ENCODE results near the gene KRTAP12-4.
A peak's percentile ranks its signal among the peaks of the same experiment; 100 is the strongest.
"Not testable (repeated sequence)": the region's sequence is repeated elsewhere in the genome, so short reads cannot be mapped to it uniquely, and the experiment has no call there.

KRTAP12-4 gene

DNA sequence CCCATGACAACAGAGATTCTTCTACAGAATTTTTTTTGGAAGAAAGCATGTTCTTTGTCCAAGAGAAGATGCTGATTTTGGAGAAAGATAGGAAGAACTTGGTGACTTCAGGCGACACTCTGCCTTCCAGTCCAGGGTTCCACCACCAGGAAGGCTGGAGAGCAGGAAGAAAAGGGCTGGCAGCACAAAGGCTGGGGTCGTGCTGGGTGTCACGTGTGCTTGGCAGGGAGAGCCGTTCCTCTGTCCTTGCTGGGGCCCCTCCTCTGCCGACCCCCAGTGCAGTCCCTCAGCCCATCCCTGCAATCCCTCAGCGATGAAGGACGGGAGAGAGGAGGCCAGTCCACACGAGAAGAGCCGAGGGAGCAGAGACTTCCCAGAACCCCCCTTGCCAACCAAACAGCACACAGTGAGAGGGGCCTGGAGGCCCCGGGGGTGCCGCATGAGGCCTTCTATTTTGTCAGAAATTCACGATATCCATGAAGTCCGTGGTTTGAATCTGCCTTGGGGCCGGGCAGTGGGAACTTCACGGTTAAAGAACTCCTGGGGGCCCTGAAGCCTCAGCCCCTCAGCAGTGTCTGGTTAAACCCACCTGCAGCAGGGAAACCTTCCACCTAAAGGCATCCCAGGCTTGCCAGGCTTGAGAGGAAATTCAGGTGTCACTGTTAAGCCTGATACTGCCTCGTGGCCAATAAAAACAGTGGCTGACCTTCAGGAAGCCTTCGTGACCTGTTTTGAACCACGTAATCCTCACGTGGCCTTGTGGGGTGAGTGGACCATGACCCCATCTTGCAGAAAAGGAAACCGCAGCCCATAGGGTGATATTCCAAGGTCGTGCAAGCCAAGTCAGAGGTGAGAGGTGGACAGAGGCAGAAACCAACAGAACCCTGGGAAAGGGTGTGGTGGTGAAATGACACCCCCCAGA is 45.9 kb upstream of the KRTAP12-4 start:
- DNase-seq (ENCODE audit: low read depth): no peak
- TF ChIP-seq, protein P1, sequence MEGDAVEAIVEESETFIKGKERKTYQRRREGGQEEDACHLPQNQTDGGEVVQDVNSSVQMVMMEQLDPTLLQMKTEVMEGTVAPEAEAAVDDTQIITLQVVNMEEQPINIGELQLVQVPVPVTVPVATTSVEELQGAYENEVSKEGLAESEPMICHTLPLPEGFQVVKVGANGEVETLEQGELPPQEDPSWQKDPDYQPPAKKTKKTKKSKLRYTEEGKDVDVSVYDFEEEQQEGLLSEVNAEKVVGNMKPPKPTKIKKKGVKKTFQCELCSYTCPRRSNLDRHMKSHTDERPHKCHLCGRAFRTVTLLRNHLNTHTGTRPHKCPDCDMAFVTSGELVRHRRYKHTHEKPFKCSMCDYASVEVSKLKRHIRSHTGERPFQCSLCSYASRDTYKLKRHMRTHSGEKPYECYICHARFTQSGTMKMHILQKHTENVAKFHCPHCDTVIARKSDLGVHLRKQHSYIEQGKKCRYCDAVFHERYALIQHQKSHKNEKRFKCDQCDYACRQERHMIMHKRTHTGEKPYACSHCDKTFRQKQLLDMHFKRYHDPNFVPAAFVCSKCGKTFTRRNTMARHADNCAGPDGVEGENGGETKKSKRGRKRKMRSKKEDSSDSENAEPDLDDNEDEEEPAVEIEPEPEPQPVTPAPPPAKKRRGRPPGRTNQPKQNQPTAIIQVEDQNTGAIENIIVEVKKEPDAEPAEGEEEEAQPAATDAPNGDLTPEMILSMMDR (conservative IDR thresholded peaks at IDR 0.05; ENCODE audit: low read depth, low read length): no peak
- no peak overlapping the region for H3K4me3 ChIP-seq (ENCODE audit: low read depth, low read length)

DNA sequence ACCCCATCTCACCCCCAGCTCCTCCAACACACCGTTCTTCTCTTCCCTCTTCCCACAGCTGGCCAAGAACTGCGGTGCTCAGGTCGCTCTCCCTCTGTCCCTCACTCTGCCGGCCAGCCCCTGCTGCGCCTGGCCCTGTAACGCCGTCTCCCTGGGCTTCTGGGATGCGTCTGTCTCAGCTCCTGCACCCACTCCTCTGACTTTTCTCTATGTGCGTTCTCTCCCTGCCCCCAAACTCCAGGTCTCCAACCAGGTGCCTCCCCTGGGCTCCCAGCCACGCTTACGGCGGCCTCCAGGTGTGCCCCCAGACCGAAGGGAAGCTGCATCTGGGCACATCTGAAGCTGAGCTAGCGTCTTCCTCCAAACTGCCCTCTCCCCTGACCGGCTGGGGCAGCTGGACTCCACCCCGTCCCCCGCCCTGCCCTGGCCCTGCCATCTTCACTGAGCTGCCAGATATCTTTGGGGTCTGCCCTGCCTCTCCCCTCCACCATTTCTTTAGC is 45.1 kb upstream of the KRTAP12-4 start:
- no peak for DNase-seq (ENCODE audit: low read depth)
- TF ChIP-seq, protein P1 (conservative IDR thresholded peaks at IDR 0.05; ENCODE audit: low read depth, low read length): no peak

DNA sequence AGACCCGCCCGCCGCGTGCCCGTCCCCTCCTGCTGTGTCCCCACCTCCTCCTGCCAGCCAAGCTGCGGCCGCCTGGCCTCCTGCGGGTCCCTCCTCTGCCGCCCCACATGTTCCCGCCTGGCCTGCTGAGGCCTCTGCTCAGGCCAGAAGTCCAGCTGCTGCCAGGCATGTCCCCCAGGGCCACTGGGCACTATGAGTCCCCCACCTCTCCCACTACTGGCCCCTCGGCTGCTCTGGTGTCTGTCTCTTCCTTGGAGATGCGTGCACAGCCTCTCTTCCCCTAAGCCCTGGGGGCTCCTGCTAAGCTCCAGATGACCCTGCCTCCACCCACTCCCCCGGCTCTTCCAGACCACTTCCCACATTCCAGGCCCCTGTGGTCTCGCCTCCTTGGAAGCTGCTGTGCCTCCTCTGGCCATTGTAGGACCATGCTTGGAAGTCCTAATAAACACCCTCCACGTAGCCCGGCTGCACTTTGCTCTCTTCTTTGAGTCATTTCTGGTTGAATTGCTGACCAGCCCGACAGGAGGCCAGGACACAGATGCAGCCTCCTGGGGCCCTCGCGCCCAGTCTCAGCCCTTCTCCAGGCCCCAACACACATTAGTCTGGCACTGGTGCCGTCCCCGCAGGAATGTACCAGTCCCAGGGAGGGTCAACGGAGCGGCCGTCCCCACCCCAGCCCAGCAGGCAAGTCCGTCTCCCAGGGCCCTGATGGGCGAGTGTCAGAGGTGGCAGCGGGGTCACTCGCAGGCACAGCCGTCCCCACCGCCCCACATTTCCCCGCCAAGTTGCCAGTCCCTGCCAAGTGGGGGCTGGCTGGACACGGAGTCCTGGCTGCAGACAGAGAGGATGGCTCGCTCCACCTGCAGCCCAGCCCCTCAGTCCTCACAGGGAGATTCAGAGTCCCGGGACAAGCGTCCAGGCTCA is 43.6 kb upstream of the KRTAP12-4 start:
- H3K4me3 ChIP-seq (ENCODE audit: low read depth, low read length): no peak overlapping the region
- peak; percentile 9 for DNase-seq (ENCODE audit: low read depth)
- TF ChIP-seq, protein P1 (conservative IDR thresholded peaks at IDR 0.05; ENCODE audit: low read depth, low read length): no peak

More for the DNA sequence above, 45.1 kb upstream of the KRTAP12-4 start:
- no peak overlapping the region for H3K4me3 ChIP-seq (ENCODE audit: low read depth, low read length)

DNA sequence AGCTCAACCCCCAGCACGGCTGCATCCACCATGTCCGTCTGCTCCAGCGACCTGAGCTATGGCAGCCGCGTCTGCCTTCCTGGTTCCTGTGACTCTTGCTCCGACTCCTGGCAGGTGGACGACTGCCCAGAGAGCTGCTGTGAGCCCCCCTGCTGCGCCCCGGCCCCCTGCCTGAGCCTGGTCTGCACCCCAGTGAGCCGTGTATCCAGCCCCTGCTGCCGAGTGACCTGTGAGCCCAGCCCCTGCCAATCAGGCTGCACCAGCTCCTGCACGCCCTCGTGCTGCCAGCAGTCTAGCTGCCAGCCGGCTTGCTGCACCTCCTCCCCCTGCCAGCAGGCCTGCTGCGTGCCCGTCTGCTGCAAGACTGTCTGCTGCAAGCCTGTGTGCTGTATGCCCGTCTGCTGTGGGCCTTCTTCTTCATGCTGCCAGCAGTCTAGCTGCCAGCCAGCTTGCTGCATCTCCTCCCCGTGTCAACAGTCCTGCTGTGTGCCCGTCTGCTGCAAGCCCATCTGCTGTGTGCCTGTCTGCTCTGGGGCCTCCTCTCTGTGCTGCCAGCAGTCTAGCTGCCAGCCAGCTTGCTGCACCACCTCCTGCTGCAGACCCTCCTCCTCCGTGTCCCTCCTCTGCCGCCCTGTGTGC is 42.8 kb upstream of the KRTAP12-4 start, which contains the start of gene KRTAP10-12:
TSS of gene KRTAP10-12 (plus strand) at position 1 of the 639 bp plus-strand sequence. CDS start at position 31, 30 bp downstream.
- not testable (repeated sequence) for DNase-seq (ENCODE audit: low read depth); H3K4me3 ChIP-seq (ENCODE audit: low read depth, low read length)

DNA sequence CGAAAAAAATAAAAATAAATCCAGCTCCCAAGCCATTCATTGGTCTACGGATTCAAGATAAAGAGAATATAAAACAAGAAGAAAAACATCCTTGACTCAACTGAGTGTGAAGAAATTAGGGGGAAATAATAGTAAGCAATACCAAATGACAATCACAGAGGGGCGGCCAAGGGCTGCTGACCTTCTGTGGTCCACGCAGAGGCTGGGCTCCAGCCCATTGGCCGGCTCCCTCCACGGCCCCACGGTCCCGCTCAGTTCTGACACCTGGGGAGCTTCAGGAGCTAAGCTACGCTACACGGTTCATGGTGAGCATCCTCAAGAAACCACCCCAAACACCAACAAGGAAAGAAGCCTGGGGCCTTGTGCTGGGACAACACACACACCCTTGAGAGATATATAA is 42.1 kb upstream of the KRTAP12-4 start:
- TF ChIP-seq, protein P1 (conservative IDR thresholded peaks at IDR 0.05; ENCODE audit: low read depth, low read length): no peak
- H3K4me3 ChIP-seq (ENCODE audit: low read depth, low read length): no peak overlapping the region
- DNase-seq (ENCODE audit: low read depth): no peak

DNA sequence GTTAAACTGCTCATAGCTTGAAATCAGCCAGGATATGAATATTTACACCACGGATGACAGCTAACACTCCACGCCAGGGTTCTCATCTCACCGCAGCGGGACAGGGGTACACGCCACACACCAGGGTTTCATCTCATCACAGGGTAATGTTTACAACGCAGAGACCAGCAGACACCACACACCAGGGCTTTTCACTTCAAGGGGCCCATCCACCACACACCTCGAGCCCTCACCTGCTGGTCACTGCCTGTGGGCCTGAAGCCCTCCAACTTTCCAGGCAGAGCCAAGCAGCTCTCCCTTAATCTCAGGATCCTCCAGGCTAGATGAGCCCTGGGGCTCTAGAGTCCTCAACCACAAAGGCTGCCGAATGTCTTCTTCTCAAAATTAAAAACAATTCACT is 41.2 kb upstream of the KRTAP12-4 start:
- no peak overlapping the region for H3K4me3 ChIP-seq (ENCODE audit: low read depth, low read length)
- TF ChIP-seq, protein P1 (conservative IDR thresholded peaks at IDR 0.05; ENCODE audit: low read depth, low read length): no peak
- no peak for DNase-seq (ENCODE audit: low read depth)

All from choroid plexus epithelial cell (primary cell).